GM21576 (cell line): ENCODE measurements around the gene NSMCE3.
A peak's percentile ranks its signal among the peaks of the same experiment; 100 is the strongest.
"Not testable (repeated sequence)": the region's sequence is repeated elsewhere in the genome, so short reads cannot be mapped to it uniquely, and the experiment has no call there.

Source experiments
- ATAC-seq: cut with Tn5 transposase; IDR thresholded peaks from one replicate; pipeline ENCODE4 v1.9.1; 2021; ENCODE audit warnings: mild to moderate bottlenecking, moderate library complexity; ENCODE audit not compliant: unreplicated experiment

NSMCE3 gene

GRCh38 chr15:29270169-29270955 is 740 bp upstream of the NSMCE3 start:
- peak; percentile 32 for ATAC-seq

GRCh38 chr15:29268706-29269484 is 727 bp downstream of the NSMCE3 start:
- ATAC-seq = peak; percentile 15

GRCh38 chr15:29266052-29266582 is 3.5 kb downstream of the NSMCE3 start:
- no peak for ATAC-seq

- ATAC-seq = no peak
These were observed 6.3 kb downstream of the NSMCE3 start for GRCh38 chr15:29263289-29263688.

GRCh38 chr15:29262738-29263137 is 6.9 kb downstream of the NSMCE3 start:
- ATAC-seq = no peak

GRCh38 chr15:29260896-29261295 is 8.7 kb downstream of the NSMCE3 start:
- no peak for ATAC-seq

GRCh38 chr15:29259233-29259632 is 10.4 kb downstream of the NSMCE3 start:
- ATAC-seq = no peak

GRCh38 chr15:29252234-29252633 is 17.4 kb downstream of the NSMCE3 start:
- no peak for ATAC-seq

GRCh38 chr15:29244544-29244943 is 25.1 kb downstream of the NSMCE3 start:
- ATAC-seq = no peak

GRCh38 chr15:29244123-29244522 is 25.5 kb downstream of the NSMCE3 start:
- ATAC-seq = no peak

- no peak for ATAC-seq
These were observed 27.0 kb downstream of the NSMCE3 start for GRCh38 chr15:29242456-29243242.

GRCh38 chr15:29241207-29241606 is 28.4 kb downstream of the NSMCE3 start:
- no peak for ATAC-seq

- ATAC-seq = no peak
These were observed 30.2 kb downstream of the NSMCE3 start for GRCh38 chr15:29239395-29239794.

- no peak for ATAC-seq
These were observed 36.1 kb downstream of the NSMCE3 start for GRCh38 chr15:29233566-29233965.

GRCh38 chr15:29226436-29227208 is 43.0 kb downstream of the NSMCE3 start:
- no peak for ATAC-seq

- ATAC-seq = no peak
These were observed 43.9 kb downstream of the NSMCE3 start for GRCh38 chr15:29225534-29226234.

GRCh38 chr15:29224987-29225363 is 44.6 kb downstream of the NSMCE3 start:
- ATAC-seq = not testable (repeated sequence)

GRCh38 chr15:29224235-29224986 is 45.2 kb downstream of the NSMCE3 start:
- not testable (repeated sequence) for ATAC-seq

- no peak for ATAC-seq
These were observed 46.0 kb downstream of the NSMCE3 start for GRCh38 chr15:29223640-29224039.
